ENCODE measurements around the gene LMNB1. TPM values are rescaled to one million over a fixed set of nuclear protein-coding genes. Genes with fewer than 3 reads are reported as not detected.
"Not testable (repeated sequence)": the region's sequence is repeated elsewhere in the genome, so short reads cannot be mapped to it uniquely, and the experiment has no call there.

The LMNB1 gene
- total RNA-seq, 1 experiment from 2014 or later: 150 TPM

- Histone ChIP-seq H3K27ac (ENCODE audit: low read depth, low read length) (peak overlapping the region; percentile 14; the same call in 1 of the 2 replicates), H3K9me3 (ENCODE audit: control insufficient read depth in 1 of 2, insufficient read depth in 1 of 2, low read depth in 1 of 2, low read length in 2 of 2) (no peaks in the 10 kb centered on the region), H2AFZ (ENCODE audit: low read depth, low read length, poor library complexity, severe bottlenecking) (no peak overlapping the region), H4K20me1 (ENCODE audit: insufficient read depth) (peaks cover 20% of the 10 kb centered on the region; the same call in 1 of the 2 replicates), H3K4me3 (replicated peaks in 1 of 2; ENCODE audit: low read depth in 1 of 2, low read length in 2 of 2) (no peak overlapping the region), H3K79me2 (ENCODE audit: insufficient read depth, low read length) (peaks cover 82% of the 10 kb centered on the region), H3K27me3 (ENCODE audit: insufficient read depth, low read length) (no peaks in the 10 kb centered on the region), H3K9me2 (ENCODE audit: insufficient read depth) (no peaks in the 10 kb centered on the region), H3K9ac (ENCODE audit: low read length) (0 out of 2 replicates have a peak overlapping the region, but pooled peaks have one; percentile 10), H3K4me1 (ENCODE audit: control insufficient read depth in 1 of 2, insufficient read depth in 2 of 2, low read length in 2 of 2) (peaks cover 13 to 36% of the 10 kb centered on the region in 2 experiments), H3K36me3 (ENCODE audit: control insufficient read depth in 1 of 2, insufficient read depth in 2 of 2, low read length in 2 of 2) (peaks cover 0 to 3% of the 10 kb centered on the region in 2 experiments; a peak in 2 of 4 replicates), H3K4me2 (ENCODE audit: low read length) (peak overlapping the region; percentile 13; the same call in 1 of the 2 replicates)
- BruUV-seq (replicated peaks): no TSS peak
- no peak for ATAC-seq
- ChIA-PET RAD21 (ENCODE audit: low non-redundant PET in 1 of 2, low total read pairs in 2 of 2, uncharacterized antibody in 2 of 2, unreplicated experiment in 2 of 2) (no interaction called here), POLR2A (no interaction called here), CTCF (interaction anchor here (0.7 to 1.9 kb wide), 5 partner anchors 8 to 122 kb away, joined by 3 to 8 read pairs (median 4); no protein-coding TSS in a partner anchor)
- DNase-seq (ENCODE audit: low read depth, low spot score): no peak
- TF ChIP-seq EZH2 (IDR thresholded peaks at IDR 0.05) (no peak), FOSL1 (IDR thresholded peaks at IDR 0.05; ENCODE audit: low read depth) (no peak), ATF3 (IDR thresholded peaks at IDR 0.05) (no peak), CTCF (IDR thresholded peaks at IDR 0.05 in 2 of 3, conservative IDR thresholded peaks at IDR 0.05 in 1 of 3; ENCODE audit: borderline replicate concordance in 1 of 3, insufficient read depth in 1 of 3, low read depth in 2 of 3, low read length in 2 of 3) (peak; percentile 47 to 78 (median 70); a peak in 5 of 6 replicates), POLR2A (IDR thresholded peaks at IDR 0.05; ENCODE audit: borderline replicate concordance, extremely low read depth, insufficient read depth, insufficient read length) (no peak), RAD21 (IDR thresholded peaks at IDR 0.05; ENCODE audit: low read depth) (peak; percentile 73)
- intact Hi-C loops (cut with micrococcal nuclease): loop anchor here (1.0 kb wide), 2 partner anchors 104 to 124 kb away; no protein-coding TSS in a partner anchor
These were observed 3.4 kb downstream of the LMNB1 start for GRCh38 chr5:126780165-126780827.

GRCh38 chr5:126788409-126788808 lies 11.5 kb downstream of the LMNB1 start:
- H3K79me2 ChIP-seq (ENCODE audit: insufficient read depth, low read length): peaks cover 99% of the 10 kb centered on the region
- peak; percentile 32; the same call in 1 of the 2 replicates for ATAC-seq
- H3K9me3 ChIP-seq (ENCODE audit: control insufficient read depth in 1 of 2, insufficient read depth in 1 of 2, low read depth in 1 of 2, low read length in 2 of 2); H3K36me3 ChIP-seq (ENCODE audit: control insufficient read depth in 1 of 2, insufficient read depth in 2 of 2, low read length in 2 of 2); H3K4me3 ChIP-seq (replicated peaks in 1 of 2; ENCODE audit: low read depth in 1 of 2, low read length in 2 of 2); H3K9ac ChIP-seq (ENCODE audit: low read length); H3K9me2 ChIP-seq (ENCODE audit: insufficient read depth); POLR2A ChIA-PET; RAD21 ChIA-PET (ENCODE audit: low non-redundant PET in 1 of 2, low total read pairs in 2 of 2, uncharacterized antibody in 2 of 2, unreplicated experiment in 2 of 2); DNase-seq (ENCODE audit: low read depth, low spot score); H2AFZ ChIP-seq (ENCODE audit: low read depth, low read length, poor library complexity, severe bottlenecking); H3K27ac ChIP-seq (ENCODE audit: low read depth, low read length); H3K4me2 ChIP-seq (ENCODE audit: low read length); intact Hi-C loops (cut with micrococcal nuclease); H4K20me1 ChIP-seq (ENCODE audit: insufficient read depth); H3K27me3 ChIP-seq (ENCODE audit: insufficient read depth, low read length); BruUV-seq (replicated peaks): not testable (repeated sequence)
- CTCF ChIA-PET: interaction anchor here (0.6 kb wide), 1 partner anchor 9 kb away, joined by 3 read pairs; no protein-coding TSS in a partner anchor
- peaks cover 2 to 15% of the 10 kb centered on the region in 2 experiments; a peak in 2 of 4 replicates for H3K4me1 ChIP-seq (ENCODE audit: control insufficient read depth in 1 of 2, insufficient read depth in 2 of 2, low read length in 2 of 2)
